Hepatic stellate cell (primary cell): Measurements from ENCODE around the gene CACNA1S.

ENCODE experiments used
- DNase-seq: peaks from one replicate; pipeline ENCODE4 v3.0.0; 2011; ENCODE audit warnings: low spot score

Gene CACNA1S

GRCh38 chr1:201140235-201140940, 28.2 kb upstream of the CACNA1S start:
- no peak for DNase-seq

DNA sequence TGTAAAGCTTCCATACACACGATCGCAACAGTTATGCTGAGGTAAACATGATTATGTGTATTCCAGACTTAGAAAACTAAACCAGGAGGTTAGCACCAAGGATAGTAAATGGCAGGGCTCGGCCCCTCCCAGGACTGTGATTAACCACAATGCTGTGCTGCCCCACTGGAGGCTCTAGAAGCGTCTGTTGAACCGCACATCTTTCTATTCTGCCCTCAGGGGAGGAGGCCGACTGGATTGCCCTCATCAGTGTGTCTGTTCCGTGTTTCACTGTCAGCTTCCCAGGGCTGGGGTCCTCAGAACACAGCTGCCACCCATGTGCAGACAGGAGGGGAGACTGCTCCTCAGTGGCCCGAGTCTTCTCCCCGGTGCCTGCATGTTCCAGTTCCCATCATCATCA, 27.5 kb upstream of the CACNA1S start:
- DNase-seq, result no peak

DNA sequence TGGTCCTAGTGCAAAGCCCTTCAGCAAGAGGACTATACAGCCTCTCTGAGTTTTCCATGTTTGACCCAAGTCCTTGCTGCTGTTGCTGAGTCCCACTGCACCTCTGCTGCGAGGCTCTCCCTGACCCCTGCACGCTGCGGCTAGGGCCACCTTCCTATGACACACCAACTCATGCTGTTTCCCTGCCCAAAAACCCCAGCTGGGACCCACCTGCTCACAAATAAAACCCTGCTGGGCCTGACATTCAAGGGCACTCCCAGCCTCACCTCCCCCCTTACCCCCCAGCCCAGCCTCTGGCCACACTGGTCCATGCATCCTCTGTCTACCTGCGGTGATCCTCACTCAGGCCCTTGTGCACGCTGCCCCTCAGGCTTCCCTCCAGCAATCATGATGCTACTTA, 27.1 kb upstream of the CACNA1S start:
- no peak for DNase-seq

GRCh38 chr1:201138311-201138840, 26.1 kb upstream of the CACNA1S start:
- DNase-seq, result no peak

GRCh38 chr1:201137579-201138310, 25.5 kb upstream of the CACNA1S start:
- DNase-seq, result peak; percentile 89

GRCh38 chr1:201137024-201137392, 24.8 kb upstream of the CACNA1S start:
- no peak for DNase-seq

GRCh38 chr1:201136355-201137023, 24.3 kb upstream of the CACNA1S start:
- no peak for DNase-seq

- DNase-seq, result no peak
Measured at GRCh38 chr1:201134405-201134804, 22.2 kb upstream of the CACNA1S start.

- DNase-seq, result no peak
Measured at GRCh38 chr1:201131398-201131797, 19.2 kb upstream of the CACNA1S start.

GRCh38 chr1:201128962-201129361, 16.7 kb upstream of the CACNA1S start:
- DNase-seq, result no peak

DNA sequence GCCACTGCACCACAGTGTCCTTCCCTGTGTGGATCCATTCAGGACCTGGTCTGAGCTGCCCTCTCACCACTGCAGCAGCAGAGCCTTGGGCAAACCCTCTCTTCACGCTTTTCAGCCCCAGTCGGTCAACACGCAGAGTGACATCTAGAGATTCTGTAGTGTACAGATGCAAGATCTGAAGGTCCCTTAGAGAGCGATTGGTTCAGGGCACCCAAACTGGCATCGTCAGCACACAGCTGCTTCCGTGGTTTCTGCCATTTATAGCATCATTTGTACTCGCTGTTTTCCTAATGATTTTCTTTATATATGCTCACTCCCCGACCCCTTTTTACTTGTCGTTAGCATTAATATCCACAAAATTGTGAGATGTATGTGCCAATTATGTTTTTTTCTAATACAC, 16.2 kb upstream of the CACNA1S start:
- DNase-seq, result no peak

- no peak for DNase-seq
Measured at GRCh38 chr1:201127755-201128455, 15.7 kb upstream of the CACNA1S start.

- peak; percentile 69 for DNase-seq
Measured at GRCh38 chr1:201126832-201127754, 14.9 kb upstream of the CACNA1S start, which contains the start of gene ASCL5. Gene ASCL5 (minus strand): TSS chr1:201127184. CDS start chr1:201115372, 11,812 bp downstream.

- no peak for DNase-seq
Measured at GRCh38 chr1:201126463-201126831, 14.2 kb upstream of the CACNA1S start.

- no peak for DNase-seq
Measured at GRCh38 chr1:201125800-201126199, 13.6 kb upstream of the CACNA1S start.

DNA sequence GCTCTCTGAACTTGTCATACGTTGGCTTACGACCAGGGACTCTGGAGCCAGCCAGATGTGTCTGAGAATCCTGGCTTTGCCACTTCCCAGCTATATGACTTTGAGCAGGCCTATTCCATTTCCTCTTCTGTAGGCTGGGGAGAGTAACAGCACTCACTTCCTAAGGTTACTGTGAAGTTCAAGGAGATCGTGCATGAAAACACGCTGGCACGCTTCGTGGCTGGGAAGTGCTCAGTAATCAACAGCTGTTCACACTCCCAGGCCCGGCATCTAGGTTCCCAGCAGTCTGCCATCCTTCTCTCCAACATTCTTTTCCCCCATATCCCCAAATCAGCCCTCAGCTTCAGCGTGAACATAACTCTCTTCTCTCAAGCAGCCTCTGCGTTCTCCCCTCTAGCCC, 12.8 kb upstream of the CACNA1S start:
- no peak for DNase-seq

DNA sequence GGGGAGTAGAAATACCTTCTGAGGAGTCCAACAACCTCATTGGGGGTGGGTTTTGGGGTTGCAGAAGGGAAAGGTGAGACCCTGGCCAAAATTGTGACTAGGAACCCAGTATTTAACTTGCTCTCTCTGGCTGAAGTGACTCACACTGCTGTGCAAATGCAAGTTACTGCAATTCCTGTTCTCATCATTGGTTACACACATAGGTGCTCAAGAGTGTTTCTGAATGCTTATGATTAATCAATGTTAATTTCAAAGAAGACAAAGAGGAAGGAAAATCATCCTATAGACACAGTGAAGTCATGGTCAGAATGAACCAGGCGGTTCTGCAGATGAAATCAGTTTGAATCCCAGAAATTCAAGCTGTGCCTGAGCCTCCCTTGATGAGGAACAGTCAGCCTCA, 11.6 kb upstream of the CACNA1S start:
- no peak for DNase-seq

- no peak for DNase-seq
Measured at GRCh38 chr1:201122321-201122957, 10.2 kb upstream of the CACNA1S start.

DNA sequence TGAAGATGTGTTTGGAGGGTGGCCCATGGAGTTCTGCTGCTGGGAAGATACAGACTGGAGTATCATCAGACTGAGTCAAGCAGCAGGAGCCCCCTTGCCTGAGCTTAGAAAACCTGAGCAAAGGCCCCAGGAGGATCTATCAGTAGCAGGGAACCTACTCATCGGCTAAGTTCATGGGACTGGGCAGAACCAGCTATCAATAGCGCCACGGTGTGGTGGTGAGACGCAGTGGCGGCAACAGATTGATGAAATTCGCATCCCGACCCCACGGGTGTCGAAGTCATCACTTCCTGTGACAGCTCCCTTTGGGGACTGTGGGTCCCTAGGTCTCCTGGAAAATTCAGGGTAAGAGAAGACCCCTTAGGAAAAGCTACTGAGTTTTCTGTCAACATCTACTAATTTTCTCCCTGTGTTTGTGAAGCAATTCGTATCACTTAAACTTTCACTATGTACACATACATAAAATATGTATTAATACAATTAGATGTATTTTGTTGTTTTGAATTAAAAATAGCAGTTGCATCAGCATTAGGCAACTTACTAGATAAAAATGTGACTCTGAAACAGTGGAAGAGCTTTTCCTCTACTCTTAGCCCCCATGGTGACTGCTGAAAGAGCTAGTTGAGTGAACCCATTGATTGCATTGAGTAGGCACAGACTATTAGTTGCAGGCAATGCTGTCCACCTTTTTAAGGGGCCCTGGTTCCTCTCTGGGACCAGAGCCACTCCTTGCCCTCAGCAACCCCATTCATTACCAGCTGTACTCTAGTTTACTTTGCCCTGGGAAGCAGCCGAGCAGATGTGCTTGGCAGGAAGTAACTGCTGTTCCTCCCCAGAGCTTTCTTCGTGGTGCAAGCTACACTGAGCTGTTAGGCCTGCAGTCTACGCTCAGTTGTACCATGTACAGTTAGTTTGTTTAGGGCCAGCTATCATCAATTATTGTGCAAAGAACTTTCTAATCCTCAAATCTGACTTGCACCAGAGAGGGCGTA, 7.3 kb upstream of the CACNA1S start:
- peak; percentile 26 for DNase-seq
